Measurements from ENCODE around the gene TBC1D24.
"Not testable (repeated sequence)": the region's sequence is repeated elsewhere in the genome, so short reads cannot be mapped to it uniquely, and the experiment has no call there.

TBC1D24 gene

GRCh38 chr16:2518823-2519710 is 44.1 kb downstream of the TBC1D24 start:
- no peak for DNase-seq

- DNase-seq: no peak
Measured at GRCh38 chr16:2519711-2520080, 44.8 kb downstream of the TBC1D24 start.

GRCh38 chr16:2520097-2520783 is 45.3 kb downstream of the TBC1D24 start, which contains the start of gene AMDHD2:
Gene AMDHD2, plus strand, starts transcription at chr16:2520371. Its CDS starts 88 bp downstream, at chr16:2520459.
- DNase-seq: peak; percentile 71

- no peak for DNase-seq
Measured at GRCh38 chr16:2520784-2521531, 46.0 kb downstream of the TBC1D24 start.

- DNase-seq: no peak
Measured at GRCh38 chr16:2523801-2524231, 48.9 kb downstream of the TBC1D24 start.

- no peak for DNase-seq
Measured at GRCh38 chr16:2524339-2524938, 49.5 kb downstream of the TBC1D24 start.

GRCh38 chr16:2526135-2526534 is 51.2 kb downstream of the TBC1D24 start:
- DNase-seq: no peak

- DNase-seq: no peak
Measured at GRCh38 chr16:2527071-2527783, 52.3 kb downstream of the TBC1D24 start.

- DNase-seq: no peak
Measured at GRCh38 chr16:2527784-2528100, 52.8 kb downstream of the TBC1D24 start.

GRCh38 chr16:2528161-2529060 is 53.5 kb downstream of the TBC1D24 start:
- no peak for DNase-seq

- DNase-seq: no peak
Measured at GRCh38 chr16:2529061-2529931, 54.4 kb downstream of the TBC1D24 start.

GRCh38 chr16:2529961-2530628 is 55.2 kb downstream of the TBC1D24 start:
- no peak for DNase-seq

- DNase-seq: no peak
Measured at GRCh38 chr16:2530629-2531318, 55.8 kb downstream of the TBC1D24 start.

GRCh38 chr16:2531371-2531695 is 56.4 kb downstream of the TBC1D24 start, which contains the start of gene CEMP1:
Gene CEMP1, minus strand, starts transcription at chr16:2531408. Its CDS starts 335 bp downstream, at chr16:2531073.
- no peak for DNase-seq

- DNase-seq: peak; percentile 94
Measured at GRCh38 chr16:2531696-2532493, 57.0 kb downstream of the TBC1D24 start.

- no peak for DNase-seq
Measured at GRCh38 chr16:2532494-2533141, 57.7 kb downstream of the TBC1D24 start.

GRCh38 chr16:2533142-2533755 is 58.3 kb downstream of the TBC1D24 start:
- DNase-seq: not testable (repeated sequence)

Measured in DMS153 (cell line).